Prostate gland (tissue), 2 donors: ENCODE results near the gene NR5A1. TPM values are rescaled to one million over a fixed set of nuclear protein-coding genes. Genes with fewer than 3 reads are reported as not detected.

ENCODE experiments used
- DNase-seq: peaks from one replicate; pipeline ENCODE4 v3.0.0-alpha.2; 2019; ENCODE audit warnings: low spot score
- H3K27ac ChIP-seq, 2 donors: fragments of 200-600 bp; sonication (generic); 2 replicates each; pipeline ENCODE4 v1.5.1; 2017 to 2019
- H3K27me3 ChIP-seq: fragments of 200-600 bp; sonication (generic); replicated peaks from 2 replicates; pipeline ENCODE4 v1.5.1; 2019; ENCODE audit not compliant: insufficient read depth
- H3K36me3 ChIP-seq, 2 donors: fragments of 200-600 bp; sonication (generic); 1 replicate in 1 of 2; 2 replicates in 1 of 2; pipeline versions ENCODE4 v1.5.1 to v1.8.1; 2017 to 2019
- H3K4me1 ChIP-seq: fragments of 200-600 bp; sonication (generic); replicated peaks from 2 replicates; pipeline ENCODE4 v1.5.1; 2019
- H3K4me3 ChIP-seq, 2 donors: fragments of 200-600 bp; sonication (generic); 2 replicates each; pipeline ENCODE4 v1.5.1; 2017 to 2019
- H3K9me3 ChIP-seq: fragments of 200-600 bp; sonication (generic); 2 replicates; pipeline ENCODE4 v1.5.1; 2017
- POLR2A ChIP-seq: fragments of 450-650 bp; IDR thresholded peaks from one replicate; pipeline ENCODE4 v1.6.1; 2016; ENCODE audit warnings: antibody characterized with exemption, mild to moderate bottlenecking
- POLR2AphosphoS5 ChIP-seq: sonication (generic); formaldehyde crosslinking; IDR thresholded peaks from one replicate; pipeline ENCODE4 v1.6.1; 2017; ENCODE audit warnings: antibody characterized with exemption
- WGBS: methylation state at CpG from one replicate; pipeline ENCODE4 v1.1.5; 2018; 5-methylcytosine and 5-hydroxymethylcytosine counted together
- intact Hi-C: fragments of 100-400 bp; cut with DNase I; formaldehyde crosslinking; loops from one replicate; pipeline ENCODE4 v1.14.2; 2022
- total RNA-seq, 2 donors: library from RNA; depleted of rRNA; stranded (reverse); fragments of >200 nt; gene quantifications; one replicate each; pipeline ENCODE4 v1.1.0, GENCODE V29; 2016
- TF ChIP-seq, protein P1 (sequence below), 4 experiments: fragments of 200-600 bp in 2 of 4; fragments of 450-650 bp in 2 of 4; sonication (generic) in 2 of 4; IDR thresholded peaks; 1 replicate in 3 of 4; 2 replicates in 1 of 4; pipeline ENCODE4 v1.5.1; 2016 to 2019; ENCODE audit warnings: antibody characterized with exemption in 4 of 4, mild to moderate bottlenecking in 2 of 4, moderate library complexity in 2 of 4

NR5A1 gene
- total RNA-seq, 2 donors from 2014 or later: 88.4 TPM; not detected in 1

- intact Hi-C loops: no loop called here
- Histone ChIP-seq H3K4me1 (no peaks in the 10 kb centered on the region), H3K9me3 (no peaks in the 10 kb centered on the region), H3K36me3 (no peaks in the 10 kb centered on the region), H3K4me3 (no peak overlapping the region), H3K27me3 (peaks cover 15% of the 10 kb centered on the region), H3K27ac (no peak overlapping the region)
- no peak for DNase-seq
- WGBS: 43% methylated on average over 23 of the region's 35 CpGs
- TF ChIP-seq, protein P1, sequence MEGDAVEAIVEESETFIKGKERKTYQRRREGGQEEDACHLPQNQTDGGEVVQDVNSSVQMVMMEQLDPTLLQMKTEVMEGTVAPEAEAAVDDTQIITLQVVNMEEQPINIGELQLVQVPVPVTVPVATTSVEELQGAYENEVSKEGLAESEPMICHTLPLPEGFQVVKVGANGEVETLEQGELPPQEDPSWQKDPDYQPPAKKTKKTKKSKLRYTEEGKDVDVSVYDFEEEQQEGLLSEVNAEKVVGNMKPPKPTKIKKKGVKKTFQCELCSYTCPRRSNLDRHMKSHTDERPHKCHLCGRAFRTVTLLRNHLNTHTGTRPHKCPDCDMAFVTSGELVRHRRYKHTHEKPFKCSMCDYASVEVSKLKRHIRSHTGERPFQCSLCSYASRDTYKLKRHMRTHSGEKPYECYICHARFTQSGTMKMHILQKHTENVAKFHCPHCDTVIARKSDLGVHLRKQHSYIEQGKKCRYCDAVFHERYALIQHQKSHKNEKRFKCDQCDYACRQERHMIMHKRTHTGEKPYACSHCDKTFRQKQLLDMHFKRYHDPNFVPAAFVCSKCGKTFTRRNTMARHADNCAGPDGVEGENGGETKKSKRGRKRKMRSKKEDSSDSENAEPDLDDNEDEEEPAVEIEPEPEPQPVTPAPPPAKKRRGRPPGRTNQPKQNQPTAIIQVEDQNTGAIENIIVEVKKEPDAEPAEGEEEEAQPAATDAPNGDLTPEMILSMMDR (IDR thresholded peaks at IDR 0.05): no peak
- TF ChIP-seq POLR2A (no peak), POLR2AphosphoS5 (no peak)
Observed at GRCh38 chr9:124453586-124454191, 53.5 kb downstream of the NR5A1 start.

- intact Hi-C loops: no loop called here
- no peak for DNase-seq
- TF ChIP-seq POLR2A (no peak), POLR2AphosphoS5 (no peak)
- TF ChIP-seq, protein P1 (IDR thresholded peaks at IDR 0.05): no peak
- WGBS: 33% methylated on average over 35 of the region's 85 CpGs
- Histone ChIP-seq H3K27ac (no peak overlapping the region), H3K4me3 (no peak overlapping the region), H3K27me3 (peaks cover 15% of the 10 kb centered on the region), H3K9me3 (no peaks in the 10 kb centered on the region), H3K36me3 (no peaks in the 10 kb centered on the region), H3K4me1 (no peaks in the 10 kb centered on the region)
Observed at GRCh38 chr9:124452841-124453585, 54.2 kb downstream of the NR5A1 start.

DNA sequence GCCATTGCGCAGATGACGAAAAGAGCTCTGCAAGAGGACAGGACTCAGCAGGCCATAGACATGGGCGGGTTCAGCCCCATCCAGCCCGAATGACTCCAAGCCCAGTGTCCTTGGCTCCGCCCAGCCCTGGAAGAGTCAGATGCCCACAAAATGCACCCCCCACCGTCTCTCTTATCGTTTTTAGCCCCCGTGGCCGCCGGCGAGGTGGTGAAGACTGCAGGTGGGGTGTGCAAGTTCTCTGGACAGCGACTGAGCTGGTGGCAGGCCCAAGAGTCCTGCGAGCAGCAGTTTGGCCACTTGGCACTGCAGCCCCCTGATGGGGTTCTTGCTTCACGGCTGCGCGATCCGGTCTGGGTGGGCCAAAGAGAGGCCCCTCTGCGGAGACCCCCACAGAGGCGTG, 54.9 kb downstream of the NR5A1 start:
- H3K4me1 ChIP-seq: no peaks in the 10 kb centered on the region
- TF ChIP-seq POLR2AphosphoS5 (no peak), POLR2A (no peak)
- TF ChIP-seq, protein P1 (IDR thresholded peaks at IDR 0.05): no peak
- H3K4me3 ChIP-seq: no peak overlapping the region
- no peaks in the 10 kb centered on the region for H3K9me3 ChIP-seq
- H3K27me3 ChIP-seq: peaks cover 15% of the 10 kb centered on the region
- H3K27ac ChIP-seq: no peak overlapping the region
- 89% methylated on average over 19 of the region's 19 CpGs for WGBS
- no peak for DNase-seq
- intact Hi-C loops: no loop called here
- no peaks in the 10 kb centered on the region for H3K36me3 ChIP-seq

- Histone ChIP-seq H3K36me3 (no peaks in the 10 kb centered on the region), H3K27ac (no peak overlapping the region), H3K27me3 (peaks cover 15% of the 10 kb centered on the region), H3K9me3 (no peaks in the 10 kb centered on the region), H3K4me3 (peak overlapping the region in 1 of 2 donors; percentile 8), H3K4me1 (no peaks in the 10 kb centered on the region)
- TF ChIP-seq POLR2A (no peak), POLR2AphosphoS5 (no peak)
- TF ChIP-seq, protein P1 (IDR thresholded peaks at IDR 0.05): no peak
- 60% methylated on average over 16 of the region's 19 CpGs for whole genome bisulfite sequencing
- DNase-seq: no peak
- intact Hi-C loops: no loop called here
Observed at GRCh38 chr9:124450931-124451661, 56.1 kb downstream of the NR5A1 start.
